ENCODE measurements around the gene MAN2B2. TPM values are rescaled to one million over a fixed set of nuclear protein-coding genes. Genes with fewer than 3 reads are reported as not detected.

Gene MAN2B2
- total RNA-seq, 1 experiment from 2014 or later = 34.4 TPM

DNA sequence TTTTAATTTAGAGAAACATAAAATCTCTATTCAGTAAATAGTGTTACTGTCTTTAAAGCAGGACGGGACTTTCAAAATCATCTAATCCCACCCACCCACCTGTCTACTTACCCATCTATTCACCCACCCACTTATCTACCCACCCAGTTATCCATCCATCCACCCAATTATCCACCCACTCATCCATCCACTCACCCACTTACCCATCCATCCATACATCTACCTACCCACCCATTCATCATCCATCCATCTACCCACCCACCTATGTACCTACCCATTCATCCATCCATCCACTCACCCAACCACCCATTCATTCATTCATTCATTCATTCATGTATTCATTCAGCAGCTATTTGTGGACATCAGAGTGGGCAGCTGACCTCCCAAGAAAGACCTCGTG lies 30.6 kb downstream of the MAN2B2 start:
- H3K27me3 ChIP-seq (ENCODE audit: control insufficient read depth, insufficient read depth, low read length) = no peaks in the 10 kb centered on the region
- TF ChIP-seq, protein P1, sequence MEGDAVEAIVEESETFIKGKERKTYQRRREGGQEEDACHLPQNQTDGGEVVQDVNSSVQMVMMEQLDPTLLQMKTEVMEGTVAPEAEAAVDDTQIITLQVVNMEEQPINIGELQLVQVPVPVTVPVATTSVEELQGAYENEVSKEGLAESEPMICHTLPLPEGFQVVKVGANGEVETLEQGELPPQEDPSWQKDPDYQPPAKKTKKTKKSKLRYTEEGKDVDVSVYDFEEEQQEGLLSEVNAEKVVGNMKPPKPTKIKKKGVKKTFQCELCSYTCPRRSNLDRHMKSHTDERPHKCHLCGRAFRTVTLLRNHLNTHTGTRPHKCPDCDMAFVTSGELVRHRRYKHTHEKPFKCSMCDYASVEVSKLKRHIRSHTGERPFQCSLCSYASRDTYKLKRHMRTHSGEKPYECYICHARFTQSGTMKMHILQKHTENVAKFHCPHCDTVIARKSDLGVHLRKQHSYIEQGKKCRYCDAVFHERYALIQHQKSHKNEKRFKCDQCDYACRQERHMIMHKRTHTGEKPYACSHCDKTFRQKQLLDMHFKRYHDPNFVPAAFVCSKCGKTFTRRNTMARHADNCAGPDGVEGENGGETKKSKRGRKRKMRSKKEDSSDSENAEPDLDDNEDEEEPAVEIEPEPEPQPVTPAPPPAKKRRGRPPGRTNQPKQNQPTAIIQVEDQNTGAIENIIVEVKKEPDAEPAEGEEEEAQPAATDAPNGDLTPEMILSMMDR (IDR thresholded peaks at IDR 0.05) = no peak
- no peak for TF ChIP-seq TCF7L2 (IDR thresholded peaks at IDR 0.05; ENCODE audit: low read depth, low read length)
- no peak for TF ChIP-seq SIN3A (IDR thresholded peaks at IDR 0.05; ENCODE audit: borderline replicate concordance, insufficient read depth, low read depth, low read length)
- TF ChIP-seq, protein P2, sequence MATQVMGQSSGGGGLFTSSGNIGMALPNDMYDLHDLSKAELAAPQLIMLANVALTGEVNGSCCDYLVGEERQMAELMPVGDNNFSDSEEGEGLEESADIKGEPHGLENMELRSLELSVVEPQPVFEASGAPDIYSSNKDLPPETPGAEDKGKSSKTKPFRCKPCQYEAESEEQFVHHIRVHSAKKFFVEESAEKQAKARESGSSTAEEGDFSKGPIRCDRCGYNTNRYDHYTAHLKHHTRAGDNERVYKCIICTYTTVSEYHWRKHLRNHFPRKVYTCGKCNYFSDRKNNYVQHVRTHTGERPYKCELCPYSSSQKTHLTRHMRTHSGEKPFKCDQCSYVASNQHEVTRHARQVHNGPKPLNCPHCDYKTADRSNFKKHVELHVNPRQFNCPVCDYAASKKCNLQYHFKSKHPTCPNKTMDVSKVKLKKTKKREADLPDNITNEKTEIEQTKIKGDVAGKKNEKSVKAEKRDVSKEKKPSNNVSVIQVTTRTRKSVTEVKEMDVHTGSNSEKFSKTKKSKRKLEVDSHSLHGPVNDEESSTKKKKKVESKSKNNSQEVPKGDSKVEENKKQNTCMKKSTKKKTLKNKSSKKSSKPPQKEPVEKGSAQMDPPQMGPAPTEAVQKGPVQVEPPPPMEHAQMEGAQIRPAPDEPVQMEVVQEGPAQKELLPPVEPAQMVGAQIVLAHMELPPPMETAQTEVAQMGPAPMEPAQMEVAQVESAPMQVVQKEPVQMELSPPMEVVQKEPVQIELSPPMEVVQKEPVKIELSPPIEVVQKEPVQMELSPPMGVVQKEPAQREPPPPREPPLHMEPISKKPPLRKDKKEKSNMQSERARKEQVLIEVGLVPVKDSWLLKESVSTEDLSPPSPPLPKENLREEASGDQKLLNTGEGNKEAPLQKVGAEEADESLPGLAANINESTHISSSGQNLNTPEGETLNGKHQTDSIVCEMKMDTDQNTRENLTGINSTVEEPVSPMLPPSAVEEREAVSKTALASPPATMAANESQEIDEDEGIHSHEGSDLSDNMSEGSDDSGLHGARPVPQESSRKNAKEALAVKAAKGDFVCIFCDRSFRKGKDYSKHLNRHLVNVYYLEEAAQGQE (IDR thresholded peaks at IDR 0.05; ENCODE audit: insufficient read depth in 1 of 2, low read depth in 2 of 2, low read length in 1 of 2) = no peak
- TF ChIP-seq POLR2AphosphoS5 (IDR thresholded peaks at IDR 0.05; ENCODE audit: low read depth, low read length) = no peak
- H3K4me1 ChIP-seq (ENCODE audit: control insufficient read depth, insufficient read depth, low read length) = no peaks in the 10 kb centered on the region
- in situ Hi-C loops (cut with HindIII; ENCODE audit: low pct_unique_long_range_greater_than_20kb, low sequenced_read_pairs) (no loop called here), intact Hi-C loops (cut with micrococcal nuclease; ENCODE audit: unreplicated experiment) (no loop called here)
- no peak overlapping the region for H3K4me3 ChIP-seq (ENCODE audit: low read depth in 2 of 2, low read length in 2 of 2)
- no peak overlapping the region for H3K27ac ChIP-seq (ENCODE audit: low read length)
- BruUV-seq (replicated peaks) = no TSS peak
- H3K9me3 ChIP-seq (ENCODE audit: control insufficient read depth, insufficient read depth, low read depth, low read length) = no peaks in the 10 kb centered on the region
- ATAC-seq (no peak), DNase-seq (ENCODE audit: low read depth, low spot score) (no peak)
- POLR2A ChIA-PET = no interaction called here
- H3K36me3 ChIP-seq (ENCODE audit: control insufficient read depth, insufficient read depth, low read length) = no peaks in the 10 kb centered on the region
- CTCF ChIA-PET = no interaction called here

DNA sequence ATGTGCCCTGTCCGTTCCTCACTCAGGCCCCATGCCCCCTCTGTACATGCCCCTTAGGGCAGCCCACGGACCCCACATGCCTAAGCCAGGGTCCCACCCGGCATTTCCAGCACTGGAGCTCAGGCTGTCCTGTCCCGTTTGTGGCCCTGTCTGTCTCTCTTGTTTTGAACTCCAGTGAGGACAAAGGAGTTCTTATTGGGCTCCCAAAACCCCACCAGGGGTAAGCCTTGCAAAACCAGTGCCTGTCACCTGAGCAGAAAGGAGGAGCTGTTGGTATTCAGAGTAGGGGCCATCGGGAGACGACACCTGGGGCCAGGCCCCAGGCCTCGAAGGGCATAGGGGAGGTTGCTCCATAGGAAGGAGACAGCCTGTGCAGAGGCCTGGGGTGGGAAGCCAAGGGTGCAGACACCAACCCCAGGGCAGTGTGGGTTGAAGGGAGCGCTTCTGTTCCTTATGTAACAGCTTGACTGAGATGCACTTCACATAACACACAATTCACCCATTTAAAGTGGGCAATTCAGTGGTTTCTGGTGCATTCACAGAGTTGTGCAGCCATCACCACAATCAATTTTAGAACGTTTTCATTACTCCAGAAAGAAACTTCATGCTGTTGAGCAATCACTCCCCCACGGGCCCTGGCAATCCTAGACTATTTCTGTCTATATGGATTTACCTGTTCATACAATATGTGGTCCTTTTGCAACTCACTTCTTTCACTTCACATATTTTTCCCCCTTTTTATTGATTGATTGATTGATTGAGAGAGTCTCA lies 31.7 kb downstream of the MAN2B2 start:
- no peaks in the 10 kb centered on the region for H3K27me3 ChIP-seq (ENCODE audit: control insufficient read depth, insufficient read depth, low read length)
- in situ Hi-C loops (cut with HindIII; ENCODE audit: low pct_unique_long_range_greater_than_20kb, low sequenced_read_pairs) (no loop called here), intact Hi-C loops (cut with micrococcal nuclease; ENCODE audit: unreplicated experiment) (no loop called here)
- H3K36me3 ChIP-seq (ENCODE audit: control insufficient read depth, insufficient read depth, low read length) = no peaks in the 10 kb centered on the region
- no peak for ATAC-seq
- no TSS peak for BruUV-seq (replicated peaks)
- H3K27ac ChIP-seq (ENCODE audit: low read length) = no peak overlapping the region
- no peak for DNase-seq (ENCODE audit: low read depth, low spot score)
- H3K4me1 ChIP-seq (ENCODE audit: control insufficient read depth, insufficient read depth, low read length) = no peaks in the 10 kb centered on the region
- no peak overlapping the region for H3K4me3 ChIP-seq (ENCODE audit: low read depth in 2 of 2, low read length in 2 of 2)
- ChIA-PET POLR2A (no interaction called here), CTCF (no interaction called here)
- no peaks in the 10 kb centered on the region for H3K9me3 ChIP-seq (ENCODE audit: control insufficient read depth, insufficient read depth, low read depth, low read length)
- TF ChIP-seq, protein P2 (IDR thresholded peaks at IDR 0.05; ENCODE audit: insufficient read depth in 1 of 2, low read depth in 2 of 2, low read length in 1 of 2) = no peak
- TF ChIP-seq TCF7L2 (IDR thresholded peaks at IDR 0.05; ENCODE audit: low read depth, low read length) (no peak), SIN3A (IDR thresholded peaks at IDR 0.05; ENCODE audit: borderline replicate concordance, insufficient read depth, low read depth, low read length) (no peak), POLR2AphosphoS5 (IDR thresholded peaks at IDR 0.05; ENCODE audit: low read depth, low read length) (no peak)
- TF ChIP-seq, protein P1 (IDR thresholded peaks at IDR 0.05) = no peak

Measured in Panc1 (cell line).